Measurements from ENCODE around the gene DKKL1.

DNA sequence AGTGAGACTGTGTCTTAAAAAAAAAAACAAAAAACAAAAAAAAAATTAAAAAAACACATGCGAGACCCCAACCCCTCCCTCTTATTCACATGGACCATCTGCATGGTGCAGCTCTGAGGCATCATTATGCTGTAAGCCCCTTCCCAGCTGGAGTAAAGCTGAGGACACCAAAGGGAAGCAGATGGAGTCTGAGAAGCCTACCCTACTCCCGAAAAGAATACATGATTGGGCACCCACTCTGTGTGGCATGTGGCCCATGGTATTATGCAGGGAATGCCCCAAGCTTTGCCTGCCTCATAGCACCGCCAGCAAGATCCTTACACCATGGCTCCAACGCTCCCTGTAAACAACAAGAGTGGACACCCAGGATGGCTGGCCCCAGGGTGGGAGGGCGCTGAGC, 54.8 kb downstream of the DKKL1 start:
- TF ChIP-seq, protein P1, sequence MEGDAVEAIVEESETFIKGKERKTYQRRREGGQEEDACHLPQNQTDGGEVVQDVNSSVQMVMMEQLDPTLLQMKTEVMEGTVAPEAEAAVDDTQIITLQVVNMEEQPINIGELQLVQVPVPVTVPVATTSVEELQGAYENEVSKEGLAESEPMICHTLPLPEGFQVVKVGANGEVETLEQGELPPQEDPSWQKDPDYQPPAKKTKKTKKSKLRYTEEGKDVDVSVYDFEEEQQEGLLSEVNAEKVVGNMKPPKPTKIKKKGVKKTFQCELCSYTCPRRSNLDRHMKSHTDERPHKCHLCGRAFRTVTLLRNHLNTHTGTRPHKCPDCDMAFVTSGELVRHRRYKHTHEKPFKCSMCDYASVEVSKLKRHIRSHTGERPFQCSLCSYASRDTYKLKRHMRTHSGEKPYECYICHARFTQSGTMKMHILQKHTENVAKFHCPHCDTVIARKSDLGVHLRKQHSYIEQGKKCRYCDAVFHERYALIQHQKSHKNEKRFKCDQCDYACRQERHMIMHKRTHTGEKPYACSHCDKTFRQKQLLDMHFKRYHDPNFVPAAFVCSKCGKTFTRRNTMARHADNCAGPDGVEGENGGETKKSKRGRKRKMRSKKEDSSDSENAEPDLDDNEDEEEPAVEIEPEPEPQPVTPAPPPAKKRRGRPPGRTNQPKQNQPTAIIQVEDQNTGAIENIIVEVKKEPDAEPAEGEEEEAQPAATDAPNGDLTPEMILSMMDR (IDR thresholded peaks at IDR 0.05; ENCODE audit: low read depth, low read length) = no peak
- no peak for TF ChIP-seq EZH2phosphoT487 (IDR thresholded peaks at IDR 0.05; ENCODE audit: low read depth)

All from OCI-LY3 (cell line).